Transverse colon (tissue), 4 donors: ENCODE measurements around the gene FOLR3. TPM values are rescaled to one million over a fixed set of nuclear protein-coding genes. Genes with fewer than 3 reads are reported as not detected.

Experiments used
- DNase-seq: peaks from one replicate; pipeline ENCODE4 v3.0.0-alpha.2; 2019
- H3K27ac ChIP-seq, 4 donors: fragments of 200-600 bp; sonication (generic); 2 replicates each; pipeline ENCODE4 v1.5.1; 2016 to 2018; ENCODE audit warnings: inconsistent platforms in 4 of 4
- H3K27me3 ChIP-seq: fragments of 200-600 bp; sonication (generic); 2 replicates; pipeline ENCODE4 v1.5.1; 2017; ENCODE audit warnings: inconsistent platforms
- H3K36me3 ChIP-seq, 4 donors: fragments of 200-600 bp; sonication (generic); 2 replicates each; pipeline ENCODE4 v1.5.1; 2017 to 2019; ENCODE audit warnings: inconsistent platforms in 4 of 4
- H3K4me1 ChIP-seq, 4 donors: fragments of 200-600 bp; sonication (generic); 2 replicates each; pipeline ENCODE4 v1.5.1; 2017 to 2020; ENCODE audit warnings: inconsistent platforms in 4 of 4
- H3K4me3 ChIP-seq, 4 donors: fragments of 200-600 bp; sonication (generic); 1 replicate in 1 of 4; 2 replicates in 3 of 4; pipeline versions ENCODE4 v1.5.1 to v1.6.1; 2017 to 2019; ENCODE audit warnings: inconsistent platforms in 4 of 4
- H3K9me3 ChIP-seq, 2 donors: fragments of 200-600 bp; sonication (generic); 2 replicates each; pipeline ENCODE4 v1.5.1; 2017 to 2019; ENCODE audit warnings: inconsistent platforms in 2 of 2
- EP300 ChIP-seq: sonication (generic); formaldehyde crosslinking; IDR thresholded peaks from one replicate; pipeline ENCODE4 v1.6.1; 2017; ENCODE audit warnings: antibody characterized with exemption, low read depth
- POLR2A ChIP-seq: fragments of 450-650 bp; IDR thresholded peaks from one replicate; pipeline ENCODE4 v1.6.1; 2016; ENCODE audit warnings: antibody characterized with exemption, mild to moderate bottlenecking, moderate library complexity
- POLR2AphosphoS5 ChIP-seq, 3 donors: sonication (generic); formaldehyde crosslinking; IDR thresholded peaks; one replicate each; pipeline ENCODE4 v1.6.1; 2016; ENCODE audit warnings: antibody characterized with exemption in 3 of 3
- WGBS, 2 donors: methylation state at CpG; one replicate each; pipeline ENCODE4 v1.1.5; 2018; ENCODE audit warnings: low coverage in 1 of 2; 5-methylcytosine and 5-hydroxymethylcytosine counted together
- in situ Hi-C, 4 donors: fragments of 200-750 bp; cut with MboI; loops; one replicate each; pipeline versions ENCODE4 v1.15.0 to v1.15.1; 2017; ENCODE audit warnings: low sequenced_read_pairs in 3 of 4, low pct_ligation_motif_present in 1 of 4, low pct_unique_long_range_greater_than_20kb in 1 of 4
- intact Hi-C: fragments of 100-400 bp; cut with DNase I; formaldehyde crosslinking; loops from one replicate; pipeline ENCODE4 v1.15.1; 2023; ENCODE audit warnings: low total_unique reads
- total RNA-seq, 4 donors: library from RNA; depleted of rRNA; stranded (reverse); fragments of >200 nt; gene quantifications; one replicate each; pipeline ENCODE4 v1.1.0, GENCODE V29; 2016
- TF ChIP-seq, protein P1 (sequence below), 5 experiments: fragments of 200-600 bp in 3 of 5; fragments of 450-650 bp in 2 of 5; sonication (generic) in 3 of 5; IDR thresholded peaks; 1 replicate in 2 of 5; 2 replicates in 3 of 5; pipeline ENCODE4 v1.5.1; 2016 to 2017; ENCODE audit warnings: antibody characterized with exemption in 5 of 5, inconsistent platforms in 3 of 5, mild to moderate bottlenecking in 2 of 5, moderate library complexity in 1 of 5

FOLR3 gene
- total RNA-seq, 4 donors from 2014 or later = not detected

DNA sequence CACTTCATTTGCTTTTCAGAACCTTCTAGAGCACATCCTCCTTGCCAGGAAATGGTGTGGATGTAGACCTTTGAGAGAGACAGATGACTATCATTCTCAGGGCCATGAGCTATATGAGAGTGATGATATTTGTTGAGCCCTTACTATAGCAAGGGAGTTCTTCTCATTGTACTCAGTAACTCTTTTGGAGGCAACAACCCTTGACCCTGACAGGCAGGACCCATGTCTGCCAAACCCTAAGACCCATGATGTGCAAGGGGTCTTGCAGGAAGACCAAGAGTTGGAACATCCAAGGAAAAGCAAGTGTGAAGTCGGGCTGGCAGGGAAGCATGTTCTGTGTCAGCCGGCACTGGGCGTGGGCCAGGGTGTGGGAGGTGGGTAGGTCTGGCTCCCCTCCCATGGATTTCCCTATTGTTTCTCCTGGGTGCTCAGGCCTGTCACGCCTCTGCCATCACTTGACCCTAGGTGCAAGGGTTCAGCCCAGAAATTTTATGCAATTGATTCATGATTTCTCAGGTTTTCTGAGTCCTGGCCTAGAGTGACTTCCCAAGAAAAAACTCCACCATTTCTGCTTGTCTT is 1.2 kb downstream of the FOLR3 start:
- Histone ChIP-seq H3K4me1 (no peaks in the 10 kb centered on the region), H3K27me3 (no peaks in the 10 kb centered on the region), H3K27ac (no peak overlapping the region), H3K9me3 (no peaks in the 10 kb centered on the region), H3K36me3 (no peaks in the 10 kb centered on the region), H3K4me3 (no peak overlapping the region)
- DNase-seq = peak; percentile 20
- in situ Hi-C loops (no loop called here), intact Hi-C loops (no loop called here)
- TF ChIP-seq POLR2A (no peak), POLR2AphosphoS5 (IDR thresholded peaks at IDR 0.05) (no peak), EP300 (no peak)
- TF ChIP-seq, protein P1, sequence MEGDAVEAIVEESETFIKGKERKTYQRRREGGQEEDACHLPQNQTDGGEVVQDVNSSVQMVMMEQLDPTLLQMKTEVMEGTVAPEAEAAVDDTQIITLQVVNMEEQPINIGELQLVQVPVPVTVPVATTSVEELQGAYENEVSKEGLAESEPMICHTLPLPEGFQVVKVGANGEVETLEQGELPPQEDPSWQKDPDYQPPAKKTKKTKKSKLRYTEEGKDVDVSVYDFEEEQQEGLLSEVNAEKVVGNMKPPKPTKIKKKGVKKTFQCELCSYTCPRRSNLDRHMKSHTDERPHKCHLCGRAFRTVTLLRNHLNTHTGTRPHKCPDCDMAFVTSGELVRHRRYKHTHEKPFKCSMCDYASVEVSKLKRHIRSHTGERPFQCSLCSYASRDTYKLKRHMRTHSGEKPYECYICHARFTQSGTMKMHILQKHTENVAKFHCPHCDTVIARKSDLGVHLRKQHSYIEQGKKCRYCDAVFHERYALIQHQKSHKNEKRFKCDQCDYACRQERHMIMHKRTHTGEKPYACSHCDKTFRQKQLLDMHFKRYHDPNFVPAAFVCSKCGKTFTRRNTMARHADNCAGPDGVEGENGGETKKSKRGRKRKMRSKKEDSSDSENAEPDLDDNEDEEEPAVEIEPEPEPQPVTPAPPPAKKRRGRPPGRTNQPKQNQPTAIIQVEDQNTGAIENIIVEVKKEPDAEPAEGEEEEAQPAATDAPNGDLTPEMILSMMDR (IDR thresholded peaks at IDR 0.05) = no peak
- 83 to 85% methylated on average over 1 to 4 of the region's 4 CpGs for WGBS, 2 donors

GRCh38 chr11:72138821-72139390 is 3.4 kb downstream of the FOLR3 start:
- 60 to 72% methylated on average over 1 to 12 of the region's 12 CpGs for WGBS, 2 donors
- no peak overlapping the region for H3K4me3 ChIP-seq
- TF ChIP-seq POLR2A (no peak), POLR2AphosphoS5 (IDR thresholded peaks at IDR 0.05) (no peak), EP300 (no peak)
- TF ChIP-seq, protein P1 (IDR thresholded peaks at IDR 0.05) = no peak
- in situ Hi-C loops = no loop called here
- intact Hi-C loops = no loop called here
- H3K9me3 ChIP-seq = no peaks in the 10 kb centered on the region
- no peaks in the 10 kb centered on the region for H3K27me3 ChIP-seq
- DNase-seq = no peak
- H3K27ac ChIP-seq = no peak overlapping the region
- peaks cover 0 to 2% (median 0%) of the 10 kb centered on the region in 4 donors for H3K4me1 ChIP-seq
- no peaks in the 10 kb centered on the region for H3K36me3 ChIP-seq

DNA sequence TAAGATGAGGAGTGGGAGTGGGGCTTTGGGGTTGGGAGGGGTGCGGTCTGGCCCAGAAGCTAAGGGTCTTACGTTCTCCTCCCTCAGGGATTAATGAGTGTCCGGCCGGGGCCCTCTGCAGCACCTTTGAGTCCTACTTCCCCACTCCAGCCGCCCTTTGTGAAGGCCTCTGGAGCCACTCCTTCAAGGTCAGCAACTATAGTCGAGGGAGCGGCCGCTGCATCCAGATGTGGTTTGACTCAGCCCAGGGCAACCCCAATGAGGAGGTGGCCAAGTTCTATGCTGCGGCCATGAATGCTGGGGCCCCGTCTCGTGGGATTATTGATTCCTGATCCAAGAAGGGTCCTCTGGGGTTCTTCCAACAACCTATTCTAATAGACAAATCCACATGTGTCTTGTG is 4.0 kb downstream of the FOLR3 start:
- TF ChIP-seq POLR2AphosphoS5 (IDR thresholded peaks at IDR 0.05) (no peak), EP300 (no peak), POLR2A (no peak)
- TF ChIP-seq, protein P1 (IDR thresholded peaks at IDR 0.05) = no peak
- H3K27me3 ChIP-seq = no peaks in the 10 kb centered on the region
- H3K27ac ChIP-seq = no peak overlapping the region
- H3K4me3 ChIP-seq = no peak overlapping the region
- H3K4me1 ChIP-seq = peaks cover 0 to 6% (median 0%) of the 10 kb centered on the region in 4 donors
- no peaks in the 10 kb centered on the region for H3K36me3 ChIP-seq
- intact Hi-C loops = no loop called here
- no peak for DNase-seq
- WGBS, 2 donors = 95 to 100% methylated on average over 2 to 11 of the region's 11 CpGs
- in situ Hi-C loops = no loop called here
- no peaks in the 10 kb centered on the region for H3K9me3 ChIP-seq

GRCh38 chr11:72140661-72141060 is 5.1 kb downstream of the FOLR3 start:
- H3K27ac ChIP-seq = no peak overlapping the region
- no peak for DNase-seq
- no peak overlapping the region for H3K4me3 ChIP-seq
- no peaks in the 10 kb centered on the region for H3K36me3 ChIP-seq
- WGBS, 2 donors = 100% methylated on average over 2 of the region's 2 CpGs; no CpG with 5 or more reads in 1 of the 2 donors
- peaks cover 0 to 6% (median 0%) of the 10 kb centered on the region in 4 donors for H3K4me1 ChIP-seq
- H3K9me3 ChIP-seq = no peaks in the 10 kb centered on the region
- no peaks in the 10 kb centered on the region for H3K27me3 ChIP-seq
- intact Hi-C loops = no loop called here
- TF ChIP-seq POLR2A (no peak), POLR2AphosphoS5 (IDR thresholded peaks at IDR 0.05) (no peak), EP300 (no peak)
- TF ChIP-seq, protein P1 (IDR thresholded peaks at IDR 0.05) = no peak
- in situ Hi-C loops = no loop called here
